HepG2 (cell line): ENCODE measurements around the gene CFAP69. TPM values are rescaled to one million over a fixed set of nuclear protein-coding genes. Genes with fewer than 3 reads are reported as not detected.

ENCODE experiments used
- BCL6 ChIP-seq: IDR thresholded peaks from 2 replicates; pipeline ENCODE4 v1.6.1; 2016; ENCODE audit warnings: missing genetic modification reagents, missing compliant biosample characterization
- ELF4 ChIP-seq: sonication (generic); formaldehyde crosslinking; IDR thresholded peaks from 2 replicates; pipeline ENCODE4 v1.5.0; 2020; ENCODE audit warnings: missing genetic modification reagents, mild to moderate bottlenecking, moderate library complexity, borderline replicate concordance
- FOXC1 ChIP-seq: sonication (generic); formaldehyde crosslinking; IDR thresholded peaks from 2 replicates; pipeline ENCODE4 v1.8.0; 2022; ENCODE audit warnings: mild to moderate bottlenecking, missing genetic modification reagents, borderline replicate concordance
- FOXK2 ChIP-seq: fragments of 450-650 bp; IDR thresholded peaks from 2 replicates; pipeline ENCODE4 v1.6.1; 2016
- KDM4B ChIP-seq: sonication (generic); formaldehyde crosslinking; IDR thresholded peaks from 2 replicates; pipeline ENCODE4 v1.4.0; 2020; ENCODE audit warnings: missing genetic modification reagents
- NFE2L2 ChIP-seq: fragments of 150-350 bp; IDR thresholded peaks from 2 replicates; pipeline ENCODE4 v1.6.1; 2014; ENCODE audit warnings: low read length
- STAG1 ChIP-seq: sonication (generic); formaldehyde crosslinking; IDR thresholded peaks from 2 replicates; pipeline ENCODE4 v1.4.0; 2020; ENCODE audit warnings: missing genetic modification reagents
- ZNF225 ChIP-seq: sonication (generic); formaldehyde crosslinking; IDR thresholded peaks from 2 replicates; pipeline ENCODE4 v1.4.0; 2020; ENCODE audit warnings: mild to moderate bottlenecking, missing genetic modification reagents
- ZNF788 ChIP-seq: sonication (generic); formaldehyde crosslinking; IDR thresholded peaks from 2 replicates; pipeline ENCODE4 v1.5.0; 2020; ENCODE audit warnings: mild to moderate bottlenecking, missing genetic modification reagents, borderline replicate concordance
- polyA plus RNA-seq, 8 experiments: library from polyadenylated mRNA; depleted of rRNA in 3 of 8; stranded (reverse) in 7 of 8; unstranded in 1 of 8; fragments of >200 nt; fragmentation: Illumina TruSeq in 4 of 8; extraction: Trizol in 4 of 8; gene quantifications; 2 replicates each; pipeline versions ENCODE4 v1.2.1 to v1.2.3, GENCODE V29; 2011 to 2016; ENCODE audit warnings: low read depth in 4 of 8, missing spikeins in 1 of 8, mixed read lengths in 1 of 8; ENCODE audit not compliant: insufficient read depth in 1 of 8
- total RNA-seq, 5 experiments: library from RNA; depleted of rRNA; stranded (reverse); fragments of >200 nt; fragmentation: Illumina TruSeq; extraction: Trizol; gene quantifications; 2 replicates each; pipeline ENCODE4 v1.2.3, GENCODE V29; 2016; ENCODE audit warnings: low read depth in 1 of 5
- TF ChIP-seq, protein P1 (sequence below), 2 experiments: fragments of 450-650 bp in 1 of 2; sonication (generic) in 1 of 2; formaldehyde crosslinking in 1 of 2; IDR thresholded peaks; 2 replicates each; pipeline versions ENCODE4 v1.6.1 to v1.8.0; 2016 to 2022; ENCODE audit warnings: antibody characterized with exemption in 1 of 2, mild to moderate bottlenecking in 1 of 2, missing genetic modification reagents in 1 of 2
- TF ChIP-seq, protein P2 (sequence below): sonication (generic); formaldehyde crosslinking; IDR thresholded peaks from 2 replicates; pipeline ENCODE4; 2020; ENCODE audit warnings: missing genetic modification reagents, mild to moderate bottlenecking, borderline replicate concordance
- TF ChIP-seq, protein P3 (sequence below): sonication (generic); formaldehyde crosslinking; IDR thresholded peaks from 2 replicates; pipeline ENCODE4 v1.8.1; 2023; ENCODE audit warnings: mild to moderate bottlenecking, missing genetic modification reagents
- TF ChIP-seq, protein P4 (sequence below): sonication (generic); formaldehyde crosslinking; IDR thresholded peaks from 2 replicates; pipeline ENCODE4 v1.8.1; 2022; ENCODE audit warnings: mild to moderate bottlenecking, missing genetic modification reagents

CFAP69 gene
- total and polyA plus RNA-seq, 2 of the 13 experiments (the other 11 are each of a cell fraction or from before 2014, with no cell fraction given) = 2.2 to 4.0 TPM

DNA sequence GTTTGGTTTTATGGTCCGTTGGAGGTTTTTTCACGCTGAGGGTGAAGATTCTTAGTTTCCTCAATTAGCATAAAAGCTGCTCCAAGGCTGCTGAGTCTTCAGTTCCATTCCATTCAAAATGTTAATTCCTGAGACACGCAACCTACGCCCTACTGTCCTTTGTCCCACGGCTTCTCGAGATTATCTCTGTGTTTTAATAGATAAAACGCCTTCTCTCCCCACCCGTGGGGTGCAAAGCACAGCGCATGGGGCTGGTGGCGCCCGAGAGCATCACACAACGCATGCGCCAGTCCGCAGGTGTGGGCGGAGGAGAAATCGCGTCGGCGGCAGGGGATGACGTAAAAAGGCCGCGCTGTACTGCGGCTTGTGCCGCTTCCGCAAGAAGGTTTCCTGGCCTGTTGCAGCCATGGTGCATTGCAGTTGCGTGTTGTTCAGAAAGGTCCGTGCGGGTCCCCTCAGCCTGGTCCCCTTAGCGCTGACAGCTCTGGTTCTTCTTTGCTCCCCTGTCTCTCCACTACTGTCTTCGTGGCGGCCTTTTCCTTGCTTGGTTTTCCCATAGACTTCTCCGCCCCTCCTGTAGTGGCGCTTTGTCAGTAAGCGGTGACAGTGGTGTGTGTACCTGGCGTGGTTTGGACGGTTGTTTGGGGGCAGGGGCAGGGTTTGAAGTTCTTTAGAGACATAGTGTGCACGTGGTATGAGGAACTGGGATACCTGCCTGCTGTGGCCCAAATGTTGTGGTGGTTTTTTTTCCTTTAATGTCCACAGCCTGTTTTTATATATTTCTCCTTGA lies 101.6 kb downstream of the CFAP69 start, which contains the start of gene GTPBP10 (continued):
- TF ChIP-seq, protein P1, sequence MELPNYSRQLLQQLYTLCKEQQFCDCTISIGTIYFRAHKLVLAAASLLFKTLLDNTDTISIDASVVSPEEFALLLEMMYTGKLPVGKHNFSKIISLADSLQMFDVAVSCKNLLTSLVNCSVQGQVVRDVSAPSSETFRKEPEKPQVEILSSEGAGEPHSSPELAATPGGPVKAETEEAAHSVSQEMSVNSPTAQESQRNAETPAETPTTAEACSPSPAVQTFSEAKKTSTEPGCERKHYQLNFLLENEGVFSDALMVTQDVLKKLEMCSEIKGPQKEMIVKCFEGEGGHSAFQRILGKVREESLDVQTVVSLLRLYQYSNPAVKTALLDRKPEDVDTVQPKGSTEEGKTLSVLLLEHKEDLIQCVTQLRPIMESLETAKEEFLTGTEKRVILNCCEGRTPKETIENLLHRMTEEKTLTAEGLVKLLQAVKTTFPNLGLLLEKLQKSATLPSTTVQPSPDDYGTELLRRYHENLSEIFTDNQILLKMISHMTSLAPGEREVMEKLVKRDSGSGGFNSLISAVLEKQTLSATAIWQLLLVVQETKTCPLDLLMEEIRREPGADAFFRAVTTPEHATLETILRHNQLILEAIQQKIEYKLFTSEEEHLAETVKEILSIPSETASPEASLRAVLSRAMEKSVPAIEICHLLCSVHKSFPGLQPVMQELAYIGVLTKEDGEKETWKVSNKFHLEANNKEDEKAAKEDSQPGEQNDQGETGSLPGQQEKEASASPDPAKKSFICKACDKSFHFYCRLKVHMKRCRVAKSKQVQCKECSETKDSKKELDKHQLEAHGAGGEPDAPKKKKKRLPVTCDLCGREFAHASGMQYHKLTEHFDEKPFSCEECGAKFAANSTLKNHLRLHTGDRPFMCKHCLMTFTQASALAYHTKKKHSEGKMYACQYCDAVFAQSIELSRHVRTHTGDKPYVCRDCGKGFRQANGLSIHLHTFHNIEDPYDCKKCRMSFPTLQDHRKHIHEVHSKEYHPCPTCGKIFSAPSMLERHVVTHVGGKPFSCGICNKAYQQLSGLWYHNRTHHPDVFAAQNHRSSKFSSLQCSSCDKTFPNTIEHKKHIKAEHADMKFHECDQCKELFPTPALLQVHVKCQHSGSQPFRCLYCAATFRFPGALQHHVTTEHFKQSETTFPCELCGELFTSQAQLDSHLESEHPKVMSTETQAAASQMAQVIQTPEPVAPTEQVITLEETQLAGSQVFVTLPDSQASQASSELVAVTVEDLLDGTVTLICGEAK (IDR thresholded peaks at IDR 0.05) = no peak
- TF ChIP-seq, protein P1 (CRISPR knock-in tag; IDR thresholded peaks at IDR 0.05) = no peak
- TF ChIP-seq ELF4 (CRISPR knock-in tag) (peak; percentile 63; the same call in 1 of the 2 replicates), FOXK2 (peak; percentile 85), NFE2L2 (no peak), FOXC1 (CRISPR knock-in tag) (peak; percentile 91), BCL6 (CRISPR knock-in tag) (peak; percentile 27; the same call in 1 of the 2 replicates), ZNF788 (peak; percentile 87; the same call in 1 of the 2 replicates), KDM4B (no peak; the same call in 1 of the 2 replicates), STAG1 (CRISPR knock-in tag) (peak; percentile 17; the same call in 1 of the 2 replicates), ZNF225 (CRISPR knock-in tag) (peak; percentile 90)
- TF ChIP-seq, protein P2, sequence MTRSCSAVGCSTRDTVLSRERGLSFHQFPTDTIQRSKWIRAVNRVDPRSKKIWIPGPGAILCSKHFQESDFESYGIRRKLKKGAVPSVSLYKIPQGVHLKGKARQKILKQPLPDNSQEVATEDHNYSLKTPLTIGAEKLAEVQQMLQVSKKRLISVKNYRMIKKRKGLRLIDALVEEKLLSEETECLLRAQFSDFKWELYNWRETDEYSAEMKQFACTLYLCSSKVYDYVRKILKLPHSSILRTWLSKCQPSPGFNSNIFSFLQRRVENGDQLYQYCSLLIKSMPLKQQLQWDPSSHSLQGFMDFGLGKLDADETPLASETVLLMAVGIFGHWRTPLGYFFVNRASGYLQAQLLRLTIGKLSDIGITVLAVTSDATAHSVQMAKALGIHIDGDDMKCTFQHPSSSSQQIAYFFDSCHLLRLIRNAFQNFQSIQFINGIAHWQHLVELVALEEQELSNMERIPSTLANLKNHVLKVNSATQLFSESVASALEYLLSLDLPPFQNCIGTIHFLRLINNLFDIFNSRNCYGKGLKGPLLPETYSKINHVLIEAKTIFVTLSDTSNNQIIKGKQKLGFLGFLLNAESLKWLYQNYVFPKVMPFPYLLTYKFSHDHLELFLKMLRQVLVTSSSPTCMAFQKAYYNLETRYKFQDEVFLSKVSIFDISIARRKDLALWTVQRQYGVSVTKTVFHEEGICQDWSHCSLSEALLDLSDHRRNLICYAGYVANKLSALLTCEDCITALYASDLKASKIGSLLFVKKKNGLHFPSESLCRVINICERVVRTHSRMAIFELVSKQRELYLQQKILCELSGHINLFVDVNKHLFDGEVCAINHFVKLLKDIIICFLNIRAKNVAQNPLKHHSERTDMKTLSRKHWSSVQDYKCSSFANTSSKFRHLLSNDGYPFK (CRISPR knock-in tag) = peak; percentile 82
- TF ChIP-seq, protein P3, sequence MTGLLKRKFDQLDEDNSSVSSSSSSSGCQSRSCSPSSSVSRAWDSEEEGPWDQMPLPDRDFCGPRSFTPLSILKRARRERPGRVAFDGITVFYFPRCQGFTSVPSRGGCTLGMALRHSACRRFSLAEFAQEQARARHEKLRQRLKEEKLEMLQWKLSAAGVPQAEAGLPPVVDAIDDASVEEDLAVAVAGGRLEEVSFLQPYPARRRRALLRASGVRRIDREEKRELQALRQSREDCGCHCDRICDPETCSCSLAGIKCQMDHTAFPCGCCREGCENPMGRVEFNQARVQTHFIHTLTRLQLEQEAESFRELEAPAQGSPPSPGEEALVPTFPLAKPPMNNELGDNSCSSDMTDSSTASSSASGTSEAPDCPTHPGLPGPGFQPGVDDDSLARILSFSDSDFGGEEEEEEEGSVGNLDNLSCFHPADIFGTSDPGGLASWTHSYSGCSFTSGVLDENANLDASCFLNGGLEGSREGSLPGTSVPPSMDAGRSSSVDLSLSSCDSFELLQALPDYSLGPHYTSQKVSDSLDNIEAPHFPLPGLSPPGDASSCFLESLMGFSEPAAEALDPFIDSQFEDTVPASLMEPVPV (CRISPR knock-in tag) = peak; percentile 88; the same call in 1 of the 2 replicates
- TF ChIP-seq, protein P4, sequence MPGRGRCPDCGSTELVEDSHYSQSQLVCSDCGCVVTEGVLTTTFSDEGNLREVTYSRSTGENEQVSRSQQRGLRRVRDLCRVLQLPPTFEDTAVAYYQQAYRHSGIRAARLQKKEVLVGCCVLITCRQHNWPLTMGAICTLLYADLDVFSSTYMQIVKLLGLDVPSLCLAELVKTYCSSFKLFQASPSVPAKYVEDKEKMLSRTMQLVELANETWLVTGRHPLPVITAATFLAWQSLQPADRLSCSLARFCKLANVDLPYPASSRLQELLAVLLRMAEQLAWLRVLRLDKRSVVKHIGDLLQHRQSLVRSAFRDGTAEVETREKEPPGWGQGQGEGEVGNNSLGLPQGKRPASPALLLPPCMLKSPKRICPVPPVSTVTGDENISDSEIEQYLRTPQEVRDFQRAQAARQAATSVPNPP (CRISPR knock-in tag) = peak; percentile 57; the same call in 1 of the 2 replicates
